ENCODE data around the gene LRFN3. TPM values are rescaled to one million over a fixed set of nuclear protein-coding genes. Genes with fewer than 3 reads are reported as not detected.
"Not testable (repeated sequence)": the region's sequence is repeated elsewhere in the genome, so short reads cannot be mapped to it uniquely, and the experiment has no call there.

Gene LRFN3
- total RNA-seq (2014; rRNA removed; shearing (Covaris generic)), result 1.9 and 3.4 TPM in 2 replicates
- polyA plus RNA-seq (2015; cell fraction: cytosol; rRNA removed), result 12.2 and 12.9 TPM in 2 replicates
- polyA plus RNA-seq (2015; cell fraction: nucleus; rRNA removed), result 4.1 and 5.4 TPM in 2 replicates

GRCh38 chr19:35935911-35936737 is at the start of gene LRFN3:
TSS of gene LRFN3 (plus strand) at chr19:35936374. CDS start at chr19:35939426, 3,052 bp downstream.
- DNase-seq (ENCODE audit: low read depth), result peak; percentile 48

GRCh38 chr19:35887197-35887596 is 49.0 kb upstream of the LRFN3 start:
- no peak for DNase-seq (ENCODE audit: low read depth)

GRCh38 chr19:35888398-35888797 is 47.8 kb upstream of the LRFN3 start:
- no peak for DNase-seq (ENCODE audit: low read depth)

- no peak for DNase-seq (ENCODE audit: low read depth)
Observed at GRCh38 chr19:35889370-35890112, 46.6 kb upstream of the LRFN3 start.

GRCh38 chr19:35890113-35890650 is 46.0 kb upstream of the LRFN3 start:
- no peak for DNase-seq (ENCODE audit: low read depth)

- not testable (repeated sequence) for DNase-seq (ENCODE audit: low read depth)
Observed at GRCh38 chr19:35891819-35892218, 44.4 kb upstream of the LRFN3 start.

- no peak for DNase-seq (ENCODE audit: low read depth)
Observed at GRCh38 chr19:35894342-35894741, 41.8 kb upstream of the LRFN3 start.

- DNase-seq (ENCODE audit: low read depth), result no peak
Observed at GRCh38 chr19:35895911-35896642, 40.1 kb upstream of the LRFN3 start.

- DNase-seq (ENCODE audit: low read depth), result no peak
Observed at GRCh38 chr19:35896643-35897040, 39.5 kb upstream of the LRFN3 start.

- no peak for DNase-seq (ENCODE audit: low read depth)
Observed at GRCh38 chr19:35897706-35898451, 38.3 kb upstream of the LRFN3 start.

GRCh38 chr19:35898499-35898809 is 37.7 kb upstream of the LRFN3 start:
- DNase-seq (ENCODE audit: low read depth), result no peak

- DNase-seq (ENCODE audit: low read depth), result peak; percentile 77
Observed at GRCh38 chr19:35899547-35900214, 36.5 kb upstream of the LRFN3 start.

- no peak for DNase-seq (ENCODE audit: low read depth)
Observed at GRCh38 chr19:35901055-35901644, 35.0 kb upstream of the LRFN3 start.

- no peak for DNase-seq (ENCODE audit: low read depth)
Observed at GRCh38 chr19:35901854-35902661, 34.1 kb upstream of the LRFN3 start, which contains the start of gene HCST. TSS of gene HCST (plus strand) at chr19:35902529. CDS start at chr19:35902594, 65 bp downstream.

GRCh38 chr19:35902870-35903475 is 33.2 kb upstream of the LRFN3 start:
- no peak for DNase-seq (ENCODE audit: low read depth)

- peak; percentile 77 for DNase-seq (ENCODE audit: low read depth)
Observed at GRCh38 chr19:35903550-35904179, 32.5 kb upstream of the LRFN3 start.

GRCh38 chr19:35904311-35905068 is 31.7 kb upstream of the LRFN3 start:
- DNase-seq (ENCODE audit: low read depth), result no peak
